HG02610 (cell line): ENCODE data around the gene ESRP2.

Experiments used
- ATAC-seq: cut with Tn5 transposase; IDR thresholded peaks from one replicate; pipeline ENCODE4 v1.9.1; 2021; ENCODE audit warnings: mild to moderate bottlenecking, moderate library complexity; ENCODE audit not compliant: unreplicated experiment

ESRP2 gene

GRCh38 chr16:68235887-68236136 is at the start of gene ESRP2:
ESRP2 (minus strand) TSS chr16:68236127; CDS start chr16:68236045, 82 bp downstream.
- ATAC-seq: no peak

GRCh38 chr16:68285683-68286082 is 49.8 kb upstream of the ESRP2 start:
- ATAC-seq: no peak

- peak; percentile 53 for ATAC-seq
Measured at GRCh38 chr16:68284847-68285246, 48.9 kb upstream of the ESRP2 start.

GRCh38 chr16:68283801-68284598 is 48.1 kb upstream of the ESRP2 start:
- ATAC-seq: no peak

DNA sequence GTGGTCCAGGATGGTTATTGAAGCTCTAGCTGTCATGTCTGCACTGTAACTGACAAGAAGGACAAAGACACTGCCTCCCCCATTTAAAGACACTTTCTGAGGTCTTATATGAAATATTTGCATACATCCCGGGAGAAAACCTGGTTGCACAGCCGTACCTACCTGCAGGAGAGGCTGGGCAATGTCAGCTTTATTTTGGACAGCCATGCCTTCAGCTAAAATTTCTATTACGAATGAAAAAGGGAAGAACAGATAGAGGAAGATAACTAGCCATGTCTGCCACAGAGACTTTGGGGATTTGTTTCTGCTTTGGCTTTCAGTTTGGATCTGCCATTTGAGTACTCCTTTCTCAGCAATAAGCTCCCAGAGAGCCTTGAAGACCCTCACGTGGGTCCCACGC is 47.4 kb upstream of the ESRP2 start:
- no peak for ATAC-seq

- ATAC-seq: no peak
Measured at GRCh38 chr16:68282064-68282452, 46.1 kb upstream of the ESRP2 start.

DNA sequence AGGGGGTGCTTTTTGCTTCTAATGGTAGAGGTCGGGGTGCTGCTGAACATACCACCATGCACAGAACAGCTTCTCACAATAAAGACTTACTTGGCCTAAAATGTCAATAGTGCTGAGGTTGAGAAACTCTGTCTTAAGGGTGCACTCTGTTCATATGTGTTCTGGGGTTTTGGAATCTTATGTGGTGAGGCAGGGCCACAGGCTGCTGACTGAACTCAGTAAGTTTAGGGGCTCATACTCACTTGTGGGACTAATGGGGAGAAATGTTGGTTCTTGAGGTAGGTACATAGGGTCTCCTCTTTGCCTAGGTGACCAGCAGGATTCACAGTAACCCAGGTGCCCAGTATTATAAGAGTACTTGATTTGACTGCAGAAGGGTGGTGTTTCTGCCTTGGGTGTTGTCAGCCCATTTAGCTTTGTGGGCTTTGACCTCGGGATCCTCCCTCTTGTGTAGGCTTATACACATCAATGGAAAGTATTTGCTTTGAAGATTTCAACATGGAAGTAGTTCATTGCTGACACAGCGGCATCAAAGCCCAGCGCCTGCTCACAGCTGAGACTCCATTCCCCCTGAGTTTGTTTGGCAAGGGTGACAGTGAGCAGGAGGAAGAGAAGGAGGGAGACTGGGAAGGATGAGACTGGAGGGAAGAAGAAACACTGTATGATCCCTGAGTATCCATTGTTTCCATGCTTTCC is 45.6 kb upstream of the ESRP2 start:
- no peak for ATAC-seq

GRCh38 chr16:68279726-68280558 is 44.0 kb upstream of the ESRP2 start:
- ATAC-seq: no peak

GRCh38 chr16:68276223-68276622 is 40.3 kb upstream of the ESRP2 start:
- ATAC-seq: no peak

- ATAC-seq: peak; percentile 87
Measured at GRCh38 chr16:68275611-68276191, 39.8 kb upstream of the ESRP2 start.

GRCh38 chr16:68274441-68274840 is 38.5 kb upstream of the ESRP2 start:
- no peak for ATAC-seq

DNA sequence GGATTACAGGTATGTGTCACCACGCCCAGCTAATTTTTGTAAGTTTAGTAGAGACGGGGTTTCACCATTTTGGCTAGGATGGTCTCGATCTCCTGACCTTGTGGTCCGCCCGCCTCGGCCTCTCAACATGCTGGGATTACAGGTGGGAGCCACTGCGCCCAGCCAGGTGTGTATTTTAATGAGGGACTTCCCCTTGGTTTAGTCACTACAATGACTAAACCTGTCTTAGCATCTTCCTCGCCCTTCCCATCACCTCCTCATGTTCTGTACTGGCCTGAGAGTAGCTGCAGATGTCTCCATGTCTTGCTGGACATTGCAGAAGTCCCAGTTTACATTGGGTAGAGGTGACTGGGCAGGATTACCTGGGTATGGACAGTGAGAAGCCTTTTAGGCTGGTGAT is 38.0 kb upstream of the ESRP2 start:
- ATAC-seq: no peak

DNA sequence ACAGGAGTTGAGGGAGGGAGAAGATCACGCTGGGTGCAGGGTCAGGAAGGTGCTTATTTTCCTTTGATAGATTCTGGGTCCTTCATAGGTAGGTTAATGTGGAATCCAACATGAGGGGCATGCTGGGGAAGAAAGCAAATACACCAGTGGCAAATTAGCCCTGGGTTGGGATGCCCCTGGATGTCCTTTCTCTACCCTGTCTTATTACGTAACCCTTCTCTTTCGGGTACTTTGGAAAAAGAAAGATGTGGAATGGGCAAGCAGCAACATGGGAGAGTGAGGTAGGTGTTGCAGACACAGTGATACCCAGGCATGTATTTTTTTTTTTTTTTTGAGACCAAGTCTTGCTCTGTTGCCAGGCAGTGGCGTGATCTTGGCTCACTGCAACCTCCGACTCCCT is 37.5 kb upstream of the ESRP2 start:
- ATAC-seq: no peak

DNA sequence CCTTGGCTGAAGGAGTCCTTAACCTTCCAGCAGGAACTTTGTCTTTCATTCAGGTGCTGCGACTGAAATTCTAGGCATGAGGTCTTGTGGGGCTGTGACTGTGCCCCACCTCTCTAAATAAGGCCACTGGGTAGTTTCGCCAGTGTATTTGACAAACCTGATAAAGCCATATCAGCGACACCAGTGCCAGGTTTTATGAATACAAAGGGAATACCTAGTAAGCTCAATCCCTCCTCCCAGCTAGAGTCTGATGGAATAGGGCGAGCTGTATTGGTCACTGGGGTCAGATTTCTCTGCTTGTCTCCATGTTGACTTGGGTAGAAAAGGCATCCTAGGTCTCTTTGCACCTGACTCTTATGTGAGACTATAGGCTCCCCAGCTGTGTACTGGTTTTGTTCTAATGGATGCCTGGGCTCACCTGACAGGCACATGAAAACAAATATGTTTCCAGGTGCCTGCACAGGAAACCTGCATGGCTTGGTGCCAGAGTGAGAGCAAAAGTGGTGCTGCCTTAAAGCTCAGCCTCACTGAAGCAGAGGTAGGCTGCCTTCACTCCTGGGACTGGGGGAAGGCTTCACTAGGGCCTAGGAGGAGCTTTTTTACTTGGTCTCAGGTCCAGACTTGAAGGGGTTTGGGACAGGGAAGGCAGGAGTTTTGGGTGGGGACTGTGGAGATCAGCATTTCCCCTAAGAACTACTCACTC is 36.7 kb upstream of the ESRP2 start:
- ATAC-seq: no peak

DNA sequence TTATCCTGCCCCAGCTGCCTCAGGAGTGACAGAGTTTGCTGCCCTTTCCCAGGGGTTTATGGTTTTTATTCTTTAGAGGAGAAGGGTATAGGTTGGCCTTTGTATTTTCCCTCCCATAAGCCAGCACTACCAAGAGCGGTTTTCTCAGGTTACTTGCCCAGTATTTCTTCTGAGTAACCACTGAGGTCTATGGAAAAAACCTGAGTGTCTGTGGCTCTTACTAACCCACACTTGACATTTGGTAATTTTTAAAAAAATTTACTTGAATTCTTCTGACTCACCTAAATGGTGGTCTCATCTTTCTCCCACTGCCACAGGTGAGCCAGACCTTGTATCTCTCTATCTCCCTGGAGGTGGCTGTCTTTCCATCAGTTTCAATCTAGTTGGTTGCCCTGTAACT is 34.4 kb upstream of the ESRP2 start:
- no peak for ATAC-seq

GRCh38 chr16:68269793-68270192 is 33.9 kb upstream of the ESRP2 start:
- no peak for ATAC-seq

GRCh38 chr16:68267612-68268405 is 31.9 kb upstream of the ESRP2 start:
- no peak for ATAC-seq

GRCh38 chr16:68265078-68265920 is 29.4 kb upstream of the ESRP2 start:
- ATAC-seq: no peak
